Thoracic aorta endothelial cell (primary cell): Measurements from ENCODE around the gene WSB1. TPM values are rescaled to one million over a fixed set of nuclear protein-coding genes. Genes with fewer than 3 reads are reported as not detected.

Experiments
- small RNA-seq: library from RNA; depleted of rRNA; stranded (forward); fragments of <200 nt; gene quantifications from one replicate; pipeline ENCODE3, GENCODE V24; 2012
- total RNA-seq: library from RNA; depleted of rRNA; stranded (reverse); fragments of >200 nt; gene quantifications from 2 replicates; pipeline ENCODE4 v1.2.3, GENCODE V29; 2012

The WSB1 gene, protein sequence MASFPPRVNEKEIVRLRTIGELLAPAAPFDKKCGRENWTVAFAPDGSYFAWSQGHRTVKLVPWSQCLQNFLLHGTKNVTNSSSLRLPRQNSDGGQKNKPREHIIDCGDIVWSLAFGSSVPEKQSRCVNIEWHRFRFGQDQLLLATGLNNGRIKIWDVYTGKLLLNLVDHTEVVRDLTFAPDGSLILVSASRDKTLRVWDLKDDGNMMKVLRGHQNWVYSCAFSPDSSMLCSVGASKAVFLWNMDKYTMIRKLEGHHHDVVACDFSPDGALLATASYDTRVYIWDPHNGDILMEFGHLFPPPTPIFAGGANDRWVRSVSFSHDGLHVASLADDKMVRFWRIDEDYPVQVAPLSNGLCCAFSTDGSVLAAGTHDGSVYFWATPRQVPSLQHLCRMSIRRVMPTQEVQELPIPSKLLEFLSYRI
- 370 and 552 TPM in 2 replicates for total RNA-seq

DNA sequence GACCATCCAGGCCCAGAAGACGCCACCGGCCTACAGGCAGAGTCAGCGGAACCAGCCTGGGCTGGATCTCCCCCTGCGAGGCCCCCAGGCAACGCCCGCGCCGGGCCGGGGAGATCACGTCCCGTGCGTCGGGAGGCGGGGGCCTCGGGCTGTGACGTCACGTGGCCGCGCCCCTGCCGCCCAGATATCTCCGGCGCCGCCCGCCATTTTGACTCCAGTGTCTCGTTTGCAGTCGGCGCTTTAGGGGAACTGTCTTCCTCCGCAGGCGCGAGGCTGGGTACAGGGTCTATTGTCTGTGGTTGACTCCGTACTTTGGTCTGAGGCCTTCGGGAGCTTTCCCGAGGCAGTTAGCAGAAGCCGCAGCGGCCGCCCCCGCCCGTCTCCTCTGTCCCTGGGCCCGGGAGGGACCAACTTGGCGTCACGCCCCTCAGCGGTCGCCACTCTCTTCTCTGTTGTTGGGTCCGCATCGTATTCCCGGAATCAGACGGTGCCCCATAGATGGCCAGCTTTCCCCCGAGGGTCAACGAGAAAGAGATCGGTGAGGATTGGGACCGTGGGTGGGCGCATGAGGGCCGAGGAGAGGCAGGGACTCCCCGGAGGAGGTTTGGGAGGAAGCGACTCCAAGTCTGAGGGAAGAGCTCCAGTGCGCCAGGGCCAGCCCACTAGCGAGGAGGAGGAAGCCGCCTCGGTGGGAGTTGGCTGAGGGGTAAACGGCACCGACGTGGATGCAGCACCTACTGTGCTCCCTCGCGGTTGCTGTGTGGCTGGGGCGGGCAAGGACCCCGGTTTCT lies at the start of gene WSB1:
TSS of gene WSB1 (plus strand) at position 217 of the 791 bp plus-strand sequence. CDS start at position 499, 282 bp downstream.

Small RNA genes within 50 kb of the gene (small RNA-seq; reads per million reads assigned to genes)
- gene MIR4522 = 0.35 reads per million

Other genes with a start within 250 kb of the WSB1 start
- gene KSR1, start 162.3 kb downstream of the WSB1 start, total RNA-seq = 50.7 and 65.6 TPM in 2 replicates